ENCODE data around the gene IDUA. TPM values are rescaled to one million over a fixed set of nuclear protein-coding genes. Genes with fewer than 3 reads are reported as not detected.

The IDUA gene
- total and polyA plus RNA-seq, 4 donors = 3.0 to 4.5 (median 3.8) TPM

GRCh38 chr4:963276-964225, 23.3 kb upstream of the IDUA start:
- Histone ChIP-seq H3K9ac (ENCODE audit: low read depth in 1 of 2, low read length in 2 of 2) (no peak overlapping the region), H3K4me1 (ENCODE audit: control insufficient read depth in 4 of 4, insufficient read depth in 4 of 4, low read length in 3 of 4) (no peaks in the 10 kb centered on the region), H3K27me3 (ENCODE audit: control insufficient read depth in 4 of 4, insufficient read depth in 4 of 4, low read length in 3 of 4) (no peaks in the 10 kb centered on the region), H3K9me3 (ENCODE audit: control insufficient read depth in 4 of 4, low read length in 3 of 4) (no peaks in the 10 kb centered on the region), H3K27ac (ENCODE audit: low read depth in 1 of 2, low read length in 2 of 2) (no peak overlapping the region), H3K4me3 (ENCODE audit: low read depth in 1 of 3, low read length in 3 of 3) (no peak overlapping the region), H3K36me3 (ENCODE audit: control insufficient read depth in 4 of 4, insufficient read depth in 3 of 4, low read depth in 1 of 4, low read length in 3 of 4) (peaks cover 0 to 23% (median 2%) of the 10 kb centered on the region in 4 donors)
- TF ChIP-seq REST (IDR thresholded peaks at IDR 0.05) (no peak), FOXA2 (IDR thresholded peaks at IDR 0.05) (no peak), ATF3 (IDR thresholded peaks at IDR 0.05) (no peak), TAF1 (conservative IDR thresholded peaks at IDR 0.05) (no peak), NR2F2 (IDR thresholded peaks at IDR 0.05) (no peak), RAD21 (IDR thresholded peaks at IDR 0.05) (no peak), HNF4A (conservative IDR thresholded peaks at IDR 0.05) (no peak), CTCF (IDR thresholded peaks at IDR 0.05; ENCODE audit: low read depth, low read length, missing input control) (no peak), HNF4G (IDR thresholded peaks at IDR 0.05) (no peak), YY1 (IDR thresholded peaks at IDR 0.05) (no peak)
- DNase-seq (ENCODE audit: low spot score) = no peak
- 93% methylated on average over 39 of the region's 39 CpGs for WGBS

- H3K4me1 ChIP-seq (ENCODE audit: control insufficient read depth in 4 of 4, insufficient read depth in 4 of 4, low read length in 3 of 4) = no peaks in the 10 kb centered on the region
- no peak overlapping the region for H3K4me3 ChIP-seq (ENCODE audit: low read depth in 1 of 3, low read length in 3 of 3)
- no peaks in the 10 kb centered on the region for H3K27me3 ChIP-seq (ENCODE audit: control insufficient read depth in 4 of 4, insufficient read depth in 4 of 4, low read length in 3 of 4)
- DNase-seq (ENCODE audit: low spot score) = no peak
- no peak overlapping the region for H3K27ac ChIP-seq (ENCODE audit: low read depth in 1 of 2, low read length in 2 of 2)
- H3K36me3 ChIP-seq (ENCODE audit: control insufficient read depth in 4 of 4, insufficient read depth in 3 of 4, low read depth in 1 of 4, low read length in 3 of 4) = peaks cover 0 to 23% (median 2%) of the 10 kb centered on the region in 4 donors
- H3K9me3 ChIP-seq (ENCODE audit: control insufficient read depth in 4 of 4, low read length in 3 of 4) = no peaks in the 10 kb centered on the region
- 92% methylated on average over 23 of the region's 23 CpGs for WGBS
- H3K9ac ChIP-seq (ENCODE audit: low read depth in 1 of 2, low read length in 2 of 2) = no peak overlapping the region
- TF ChIP-seq RAD21 (IDR thresholded peaks at IDR 0.05) (no peak), SP1 (IDR thresholded peaks at IDR 0.05) (no peak), NR2F2 (IDR thresholded peaks at IDR 0.05) (no peak), MAX (IDR thresholded peaks at IDR 0.05) (no peak), ZBTB33 (IDR thresholded peaks at IDR 0.05) (no peak), FOXA2 (IDR thresholded peaks at IDR 0.05) (no peak), ATF3 (IDR thresholded peaks at IDR 0.05) (no peak), YY1 (IDR thresholded peaks at IDR 0.05) (no peak), CTCF (IDR thresholded peaks at IDR 0.05; ENCODE audit: low read depth, low read length, missing input control) (no peak), REST (IDR thresholded peaks at IDR 0.05) (no peak)
These were observed 22.4 kb upstream of the IDUA start for GRCh38 chr4:964346-965025.

All from liver (tissue), 9 donors.